Keratinocyte (primary cell): Measurements from ENCODE around the gene SLC2A9. TPM values are rescaled to one million over a fixed set of nuclear protein-coding genes. Genes with fewer than 3 reads are reported as not detected.

Experiments used
- DNase-seq: peaks from one replicate; pipeline ENCODE4 v3.0.0-alpha.2; 2011; ENCODE audit warnings: low read depth, missing footprints, low spot score
- FAIRE-seq: peaks from 2 replicates; lab custom pipeline; 2011; peaks lifted over from hg19 to GRCh38; lab: Jason Lieb, UNC
- H2AFZ ChIP-seq: 2 replicates; pipeline ENCODE4 v1.6.0; 2012; ENCODE audit warnings: low read length, control low read depth, inconsistent platforms; ENCODE audit not compliant: control insufficient read depth
- H3K27ac ChIP-seq: 2 replicates; pipeline ENCODE4 v1.5.1; 2011; ENCODE audit warnings: low read length; ENCODE audit not compliant: control insufficient read depth, insufficient read depth
- H3K27me3 ChIP-seq: 3 replicates; pipeline ENCODE4 v1.6.0; 2011; ENCODE audit warnings: low read length; ENCODE audit not compliant: control insufficient read depth, insufficient read depth; ENCODE audit errors: extremely low read depth
- H3K36me3 ChIP-seq, 2 experiments: 2 replicates in 1 of 2; 3 replicates in 1 of 2; pipeline ENCODE4 v1.5.1; 2011; ENCODE audit warnings: low read length in 2 of 2, mild to moderate bottlenecking in 1 of 2; ENCODE audit not compliant: control insufficient read depth in 2 of 2, insufficient read depth in 2 of 2; ENCODE audit errors: extremely low read depth in 1 of 2
- H3K4me1 ChIP-seq: 3 replicates; pipeline ENCODE4 v1.5.1; 2011; ENCODE audit warnings: low read length; ENCODE audit not compliant: control insufficient read depth, insufficient read depth; ENCODE audit errors: extremely low read depth
- H3K4me2 ChIP-seq: 3 replicates; pipeline ENCODE4 v1.6.0; 2011; ENCODE audit warnings: low read depth, low read length; ENCODE audit not compliant: control insufficient read depth, insufficient read depth; ENCODE audit errors: extremely low read depth
- H3K4me3 ChIP-seq, 3 experiments: fragments of 200-600 bp in 1 of 3; sonication (generic) in 1 of 3; 2 replicates in 2 of 3; 3 replicates in 1 of 3; pipeline ENCODE4 v1.5.1; 2011 to 2016; ENCODE audit warnings: low read length in 3 of 3, mild to moderate bottlenecking in 3 of 3, control low read depth in 2 of 3, inconsistent platforms in 1 of 3, low read depth in 1 of 3, mixed read lengths in 1 of 3, mixed run types in 1 of 3, moderate library complexity in 1 of 3; ENCODE audit not compliant: control insufficient read depth in 2 of 3, insufficient read depth in 2 of 3; ENCODE audit errors: extremely low read depth in 1 of 3
- H3K79me2 ChIP-seq: 2 replicates; pipeline ENCODE4 v1.6.0; 2012; ENCODE audit warnings: low read length; ENCODE audit not compliant: control insufficient read depth, insufficient read depth
- H3K9ac ChIP-seq: 3 replicates; pipeline ENCODE4 v1.6.0; 2011; ENCODE audit warnings: low read length; ENCODE audit not compliant: control insufficient read depth, insufficient read depth; ENCODE audit errors: extremely low read depth
- H3K9me1 ChIP-seq: 3 replicates; pipeline ENCODE4 v1.6.0; 2011; ENCODE audit warnings: low read length; ENCODE audit not compliant: control insufficient read depth, insufficient read depth; ENCODE audit errors: extremely low read depth
- H3K9me3 ChIP-seq: 2 replicates; pipeline ENCODE4 v1.5.1; 2012; ENCODE audit warnings: low read depth, low read length; ENCODE audit not compliant: control insufficient read depth
- H4K20me1 ChIP-seq: 3 replicates; pipeline ENCODE4 v1.6.0; 2011; ENCODE audit warnings: low read length; ENCODE audit not compliant: control insufficient read depth, insufficient read depth; ENCODE audit errors: extremely low read depth
- CTCF ChIP-seq, 3 experiments: IDR thresholded peaks in 1 of 3; conservative IDR thresholded peaks in 1 of 3; optimal IDR thresholded peaks in 1 of 3; 2 replicates in 2 of 3; 3 replicates in 1 of 3; pipeline versions ENCODE3 to v1.5.1; 2011; ENCODE audit warnings: low read length in 3 of 3, mild to moderate bottlenecking in 3 of 3, moderate library complexity in 2 of 3, control low read depth in 1 of 3, inconsistent platforms in 1 of 3; ENCODE audit not compliant: insufficient read depth in 2 of 3; ENCODE audit errors: extremely low read depth in 1 of 3
- EZH2 ChIP-seq: IDR thresholded peaks from one replicate; pipeline ENCODE4 v1.6.1; 2012; ENCODE audit warnings: inconsistent platforms, mild to moderate bottlenecking, low read length, moderate library complexity
- dilution Hi-C: fragments of 300-500 bp; cut with MboI; formaldehyde crosslinking; loops from one replicate; pipeline ENCODE4 v1.7.0; 2020; ENCODE audit warnings: low sequenced_read_pairs; ENCODE audit not compliant: extremely low pct_ligation_motif_present
- polyA plus RNA-seq, 5 experiments: library from polyadenylated mRNA; depleted of rRNA in 3 of 5; stranded (reverse) in 3 of 5; stranded (forward) in 1 of 5; unstranded in 1 of 5; fragments of >200 nt; gene quantifications; 1 replicate in 1 of 5; 2 replicates in 3 of 5; 3 replicates in 1 of 5; pipeline versions ENCODE4 v1.2.1 to v1.2.3, GENCODE V29; 2011 to 2012; ENCODE audit warnings: missing spikeins in 2 of 5, low read depth in 1 of 5, low replicate concordance in 1 of 5

SLC2A9 gene
- polyA plus RNA-seq, 1 donor (not counting 4 experiments of a cell fraction or from before 2014, with no cell fraction given), result 37.3 TPM

GRCh38 chr4:10025230-10025806, 4.0 kb upstream of the SLC2A9 start:
- Histone ChIP-seq H4K20me1 (no peaks in the 10 kb centered on the region), H2AFZ (no peak overlapping the region), H3K9me3 (no peaks in the 10 kb centered on the region), H3K9ac (no peak overlapping the region), H3K27me3 (no peaks in the 10 kb centered on the region), H3K4me1 (peaks cover 44% of the 10 kb centered on the region), H3K4me2 (no peak overlapping the region), H3K27ac (no peak overlapping the region), H3K79me2 (peaks cover 10% of the 10 kb centered on the region), H3K9me1 (no peaks in the 10 kb centered on the region), H3K4me3 (no peak overlapping the region), H3K36me3 (peaks cover 0 to under 1% of the 10 kb centered on the region in 2 experiments)
- DNase-seq (no peak), FAIRE-seq (no peak)
- dilution Hi-C loops, result no loop called here
- TF ChIP-seq EZH2 (no peak), CTCF (optimal IDR thresholded peaks at IDR 0.05 in 1 of 3, IDR thresholded peaks at IDR 0.05 in 1 of 3, conservative IDR thresholded peaks at IDR 0.05 in 1 of 3; ENCODE audit: extremely low read depth in 1 of 3, insufficient read depth in 2 of 3, low read length in 3 of 3) (no peak)

DNA sequence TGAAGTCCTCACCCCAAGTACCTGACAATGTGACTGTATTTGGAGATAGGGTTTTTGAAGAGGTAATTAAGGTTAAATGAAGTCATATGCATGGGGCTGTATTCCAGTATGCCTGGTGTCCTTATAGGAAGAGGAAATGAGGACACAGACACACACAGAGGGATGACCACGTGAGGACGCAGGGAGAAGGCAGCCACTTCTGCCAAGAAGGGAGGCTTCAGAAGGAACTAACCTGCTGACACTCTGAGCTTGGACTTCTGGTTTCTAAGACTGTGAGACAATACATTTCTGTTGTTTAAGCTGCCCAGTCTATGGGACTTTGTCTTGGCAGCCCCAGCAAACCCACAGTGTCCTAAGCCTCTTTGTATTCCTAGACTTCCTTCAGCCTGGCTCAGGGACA, 3.0 kb upstream of the SLC2A9 start:
- dilution Hi-C loops, result no loop called here
- no peak overlapping the region for H2AFZ ChIP-seq

More for the DNA sequence above, 3.0 kb upstream of the SLC2A9 start:
- no peaks in the 10 kb centered on the region for H4K20me1 ChIP-seq
- no peaks in the 10 kb centered on the region for H3K27me3 ChIP-seq
- no peaks in the 10 kb centered on the region for H3K9me1 ChIP-seq
- no peak overlapping the region for H3K4me3 ChIP-seq
- H3K79me2 ChIP-seq, result peaks cover 14% of the 10 kb centered on the region
- FAIRE-seq (no peak), DNase-seq (no peak)
- no peak overlapping the region for H3K27ac ChIP-seq
- H3K9me3 ChIP-seq, result no peaks in the 10 kb centered on the region
- TF ChIP-seq EZH2, result no peak
- TF ChIP-seq CTCF (optimal IDR thresholded peaks at IDR 0.05 in 1 of 3, IDR thresholded peaks at IDR 0.05 in 1 of 3, conservative IDR thresholded peaks at IDR 0.05 in 1 of 3; ENCODE audit: extremely low read depth in 1 of 3, insufficient read depth in 2 of 3, low read length in 3 of 3), result no peak
- no peak overlapping the region for H3K4me2 ChIP-seq
- H3K4me1 ChIP-seq, result peaks cover 54% of the 10 kb centered on the region
- H3K9ac ChIP-seq, result no peak overlapping the region
- peaks cover 0 to 9% of the 10 kb centered on the region in 2 experiments for H3K36me3 ChIP-seq
